T-helper 17 cell (primary cell): ENCODE data around the gene GSG1L. TPM values are rescaled to one million over a fixed set of nuclear protein-coding genes. Genes with fewer than 3 reads are reported as not detected.

Source experiments
- ATAC-seq: fragments of 150-1000 bp; cut with Tn5 transposase; 2 replicates; pipeline ENCODE4 v1.10.0; 2021; ENCODE audit warnings: mild to moderate bottlenecking, moderate library complexity
- DNase-seq, 3 donors: peaks; one replicate each; pipeline versions ENCODE4 v3.0.0 to v3.0.0-alpha.2; 2020 to 2021
- H3K9me3 ChIP-seq: one replicate; pipeline ENCODE4 v1.7.0; 2013; ENCODE audit warnings: low read length, mild to moderate bottlenecking; ENCODE audit not compliant: control insufficient read depth, poor library complexity, severe bottlenecking
- H3K27ac Mint-ChIP-seq: one replicate; pipeline ENCODE4 v1.8.0; 2022; ENCODE audit warnings: mild to moderate bottlenecking, moderate library complexity, mixed read lengths
- H3K27me3 Mint-ChIP-seq: one replicate; pipeline ENCODE4 v1.8.0; 2022; ENCODE audit warnings: mixed read lengths
- H3K36me3 Mint-ChIP-seq: one replicate; pipeline ENCODE4 v1.8.0; 2022; ENCODE audit warnings: low read depth, mixed read lengths
- H3K4me1 Mint-ChIP-seq: one replicate; pipeline ENCODE4 v1.8.0; 2022; ENCODE audit warnings: mild to moderate bottlenecking, mixed read lengths
- H3K4me3 Mint-ChIP-seq: one replicate; pipeline ENCODE4 v1.8.0; 2022; ENCODE audit warnings: mild to moderate bottlenecking, moderate library complexity, mixed read lengths
- total RNA-seq, 4 donors: library from RNA in 2 of 4; stranded (reverse) in 2 of 4; gene quantifications; one replicate each; pipeline ENCODE4 v1.2.3 and lab custom pipeline; 2022 to 2026

Gene GSG1L
- total RNA-seq, 2 donors from 2014 or later: not detected

DNA sequence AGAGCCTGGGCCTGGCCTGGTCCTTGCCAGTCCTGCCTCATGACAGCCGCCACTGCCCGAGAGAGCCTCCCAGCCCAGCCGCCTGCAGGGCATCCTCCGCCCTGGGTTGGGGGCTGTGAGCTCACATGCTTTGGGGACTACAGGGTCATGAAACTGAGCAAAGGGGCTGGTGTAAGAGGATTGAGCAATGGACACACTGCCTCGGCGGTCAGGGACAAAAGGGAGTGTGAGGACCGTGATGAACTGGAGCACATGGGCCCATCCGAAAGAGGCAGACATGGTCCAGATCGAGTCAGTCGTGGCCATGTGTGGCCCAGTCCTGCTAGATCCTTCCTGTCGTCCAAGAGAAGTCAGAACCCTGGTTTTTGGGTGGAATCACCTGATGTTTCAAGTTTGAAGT lies 52.3 kb downstream of the GSG1L start:
- peaks cover 55% of the 10 kb centered on the region for H3K27me3 Mint-ChIP-seq
- no peak overlapping the region for H3K27ac Mint-ChIP-seq
- H3K36me3 Mint-ChIP-seq: peaks cover 4% of the 10 kb centered on the region
- no peak for ATAC-seq
- no peaks in the 10 kb centered on the region for H3K9me3 ChIP-seq
- no peak for DNase-seq
- no peak overlapping the region for H3K4me3 Mint-ChIP-seq
- peaks cover 4% of the 10 kb centered on the region for H3K4me1 Mint-ChIP-seq

DNA sequence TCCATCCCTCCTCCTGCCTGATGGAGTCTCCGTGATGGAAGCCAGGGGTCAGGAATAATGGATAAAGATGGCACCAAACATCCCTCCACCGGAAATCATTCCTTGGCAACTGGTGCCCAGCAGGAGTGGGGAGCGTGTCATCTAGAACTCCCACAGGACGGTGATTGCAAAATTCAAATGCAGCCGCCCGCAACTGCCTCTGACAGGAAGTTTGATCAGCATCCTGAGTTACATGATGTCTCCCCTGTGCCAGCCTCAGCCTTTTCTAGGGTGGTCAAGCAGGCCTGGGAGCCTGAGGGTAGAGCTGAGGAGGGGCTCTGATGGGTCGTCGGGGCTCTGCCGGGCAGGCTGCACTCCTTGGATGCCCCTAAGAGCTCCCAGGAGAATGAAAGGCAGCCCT lies 52.8 kb downstream of the GSG1L start:
- H3K27ac Mint-ChIP-seq: no peak overlapping the region
- no peak overlapping the region for H3K4me3 Mint-ChIP-seq
- ATAC-seq (no peak), DNase-seq (no peak)
- H3K9me3 ChIP-seq: no peaks in the 10 kb centered on the region
- peaks cover 4% of the 10 kb centered on the region for H3K36me3 Mint-ChIP-seq
- H3K4me1 Mint-ChIP-seq: peaks cover 4% of the 10 kb centered on the region
- peaks cover 54% of the 10 kb centered on the region for H3K27me3 Mint-ChIP-seq

DNA sequence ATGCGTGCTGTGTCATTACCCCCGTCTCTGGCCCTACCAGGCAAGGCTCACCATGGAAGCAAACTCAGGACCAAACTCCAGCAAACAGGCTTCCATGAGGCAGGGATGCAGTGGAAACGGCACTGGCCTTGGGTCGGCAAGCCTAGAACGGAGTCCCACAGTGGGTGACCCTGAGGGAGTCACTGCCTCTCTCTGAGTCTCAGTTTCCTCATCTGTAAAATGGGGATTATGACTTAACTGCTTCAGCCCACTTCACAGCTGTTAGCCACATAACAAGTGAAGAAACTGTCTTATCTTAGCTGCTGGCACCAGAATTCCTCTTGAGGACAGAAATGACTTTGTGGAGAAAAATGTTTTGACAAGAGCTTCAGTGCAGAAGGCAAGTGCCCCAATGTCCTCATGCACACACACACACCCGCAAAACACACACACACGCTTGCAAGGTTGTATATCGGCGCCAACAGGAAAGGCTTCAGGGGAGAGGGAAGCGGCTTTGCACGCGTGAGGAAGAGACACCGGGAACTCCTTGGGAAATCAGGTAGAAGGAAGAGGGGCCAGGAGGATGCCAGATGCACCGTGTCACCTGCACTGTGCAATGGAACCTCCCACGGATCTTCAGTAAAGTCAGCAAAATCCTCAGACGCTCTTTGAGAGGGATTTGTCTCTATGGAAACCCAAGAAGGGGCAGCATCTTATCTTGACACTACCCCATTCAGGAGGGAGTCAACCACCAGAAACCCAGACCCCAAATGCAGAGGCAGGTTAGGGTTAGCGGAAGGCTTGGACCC lies 53.7 kb downstream of the GSG1L start:
- ATAC-seq: no peak

DNA sequence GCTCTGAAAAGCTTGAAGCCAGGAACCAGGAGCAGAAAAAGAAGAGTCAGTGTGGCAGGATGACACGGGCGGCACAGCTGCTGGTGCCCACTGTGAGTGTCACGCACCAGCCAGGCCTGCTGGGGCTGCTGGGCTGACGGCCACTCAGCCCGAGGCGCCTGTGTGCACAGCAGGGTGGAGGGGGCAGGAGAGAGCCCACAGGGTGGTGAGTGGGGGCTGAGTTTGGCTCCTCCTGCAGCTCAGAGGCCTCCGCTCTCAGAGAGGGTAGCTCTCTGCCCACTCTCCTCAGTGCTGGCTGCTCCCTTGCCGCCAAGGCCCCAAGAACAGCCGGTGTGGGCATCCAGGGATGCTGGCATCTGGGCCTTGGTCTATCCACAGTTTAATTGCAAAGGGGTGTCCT lies 59.6 kb downstream of the GSG1L start:
- ATAC-seq: no peak
- no peaks in the 10 kb centered on the region for H3K9me3 ChIP-seq

More for the DNA sequence above, 53.7 kb downstream of the GSG1L start:
- Mint-ChIP-seq H3K27me3 (peaks cover 45% of the 10 kb centered on the region), H3K4me3 (no peak overlapping the region), H3K36me3 (peaks cover 4% of the 10 kb centered on the region), H3K27ac (no peak overlapping the region), H3K4me1 (peaks cover 4% of the 10 kb centered on the region)
- DNase-seq: no peak
- H3K9me3 ChIP-seq: no peaks in the 10 kb centered on the region

DNA sequence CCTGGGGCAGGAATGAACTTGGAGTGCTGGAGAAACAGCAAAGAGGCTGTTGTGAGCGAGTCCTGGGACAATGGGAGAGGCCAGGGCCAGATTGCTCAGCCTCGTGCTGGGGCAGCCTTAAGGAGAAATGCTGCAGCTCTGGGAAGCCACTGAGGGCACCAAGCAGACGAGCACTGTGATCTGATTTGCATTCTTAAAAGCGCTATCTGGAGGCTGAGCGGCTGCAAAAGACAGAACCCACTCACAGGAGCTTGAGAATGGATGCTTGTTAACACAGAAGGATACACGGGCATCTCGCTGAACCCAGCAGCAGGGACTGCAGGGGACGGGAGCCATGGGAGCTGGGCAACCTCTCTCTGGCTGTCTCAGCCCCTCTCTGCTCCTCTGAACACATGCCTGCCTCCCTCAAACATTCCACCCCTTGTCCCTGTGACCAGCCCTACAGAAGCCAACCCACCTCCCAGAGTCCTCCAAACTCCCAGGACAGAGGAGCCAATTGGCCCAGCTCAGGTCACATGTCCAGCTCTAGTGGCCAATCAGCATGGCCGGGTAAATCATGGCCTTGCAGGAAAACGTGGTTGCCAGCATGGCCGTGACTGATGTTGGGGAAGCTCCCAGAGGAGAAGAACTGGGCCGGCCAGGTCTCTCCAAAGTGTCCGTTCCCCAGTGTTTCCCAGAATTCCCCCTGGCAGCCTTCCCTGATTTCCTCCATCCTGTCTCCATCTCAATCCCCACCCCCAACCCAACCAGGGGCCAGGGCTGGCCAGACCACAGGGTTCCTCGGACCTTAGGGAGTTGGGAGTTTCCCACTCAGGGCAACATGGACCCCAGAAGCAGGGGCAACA lies 60.3 kb downstream of the GSG1L start:
- H3K4me3 Mint-ChIP-seq: no peak overlapping the region
- ATAC-seq: no peak
- H3K36me3 Mint-ChIP-seq: no peaks in the 10 kb centered on the region
- DNase-seq: no peak
- H3K9me3 ChIP-seq: no peaks in the 10 kb centered on the region
- peaks cover 12% of the 10 kb centered on the region for H3K27me3 Mint-ChIP-seq
- no peak overlapping the region for H3K27ac Mint-ChIP-seq
- no peaks in the 10 kb centered on the region for H3K4me1 Mint-ChIP-seq

More for the DNA sequence above, 59.6 kb downstream of the GSG1L start:
- Mint-ChIP-seq H3K4me3 (no peak overlapping the region), H3K36me3 (no peaks in the 10 kb centered on the region), H3K4me1 (no peaks in the 10 kb centered on the region), H3K27ac (no peak overlapping the region), H3K27me3 (peaks cover 19% of the 10 kb centered on the region)
- no peak for DNase-seq

DNA sequence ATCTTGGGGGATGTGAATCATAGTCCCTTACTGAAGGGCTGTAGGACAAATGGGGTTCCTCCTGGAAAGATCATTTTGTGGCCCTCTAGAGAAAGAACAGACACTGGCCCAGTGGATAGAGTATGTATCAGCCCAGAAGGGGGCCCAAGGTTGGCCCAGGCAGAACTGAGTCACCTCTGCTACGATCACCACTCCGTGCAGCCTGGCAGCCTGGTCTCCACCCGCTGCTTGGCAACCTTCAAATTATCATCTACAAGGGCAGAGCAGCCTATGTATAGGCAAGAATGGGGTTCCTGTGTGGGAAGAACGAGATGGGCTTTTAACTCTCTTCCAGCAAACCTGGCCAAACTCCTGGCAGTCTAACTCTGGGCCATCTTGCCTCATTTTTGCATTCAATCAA lies 61.9 kb downstream of the GSG1L start:
- Mint-ChIP-seq H3K27ac (no peak overlapping the region), H3K36me3 (no peaks in the 10 kb centered on the region), H3K27me3 (peaks cover 9% of the 10 kb centered on the region), H3K4me1 (peaks cover under 1% of the 10 kb centered on the region), H3K4me3 (no peak overlapping the region)
- ATAC-seq: no peak
- no peaks in the 10 kb centered on the region for H3K9me3 ChIP-seq
- no peak for DNase-seq

DNA sequence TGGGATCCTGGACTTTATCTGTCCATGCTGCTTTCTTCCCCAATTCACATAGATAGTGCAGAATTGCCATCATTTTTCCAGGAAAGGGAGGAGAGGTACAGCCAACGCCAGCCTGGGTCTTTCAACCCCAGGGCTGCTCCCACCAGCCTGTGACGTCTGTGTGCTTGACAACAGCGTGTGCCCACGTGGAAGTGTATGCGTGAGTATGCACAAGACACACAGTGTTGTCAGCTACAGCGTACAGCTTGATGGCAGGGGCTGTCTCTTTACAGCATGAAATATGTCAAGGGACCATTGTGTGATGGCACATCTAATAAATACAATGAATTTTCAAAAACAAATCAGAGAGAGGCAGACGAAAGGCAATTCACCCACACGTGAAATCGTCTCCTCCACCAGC lies 62.3 kb downstream of the GSG1L start:
- Mint-ChIP-seq H3K36me3 (no peaks in the 10 kb centered on the region), H3K27ac (peak overlapping the region; percentile 9), H3K4me1 (peaks cover 3% of the 10 kb centered on the region), H3K4me3 (no peak overlapping the region), H3K27me3 (peaks cover 9% of the 10 kb centered on the region)
- H3K9me3 ChIP-seq: no peaks in the 10 kb centered on the region
- DNase-seq: no peak
- no peak for ATAC-seq

DNA sequence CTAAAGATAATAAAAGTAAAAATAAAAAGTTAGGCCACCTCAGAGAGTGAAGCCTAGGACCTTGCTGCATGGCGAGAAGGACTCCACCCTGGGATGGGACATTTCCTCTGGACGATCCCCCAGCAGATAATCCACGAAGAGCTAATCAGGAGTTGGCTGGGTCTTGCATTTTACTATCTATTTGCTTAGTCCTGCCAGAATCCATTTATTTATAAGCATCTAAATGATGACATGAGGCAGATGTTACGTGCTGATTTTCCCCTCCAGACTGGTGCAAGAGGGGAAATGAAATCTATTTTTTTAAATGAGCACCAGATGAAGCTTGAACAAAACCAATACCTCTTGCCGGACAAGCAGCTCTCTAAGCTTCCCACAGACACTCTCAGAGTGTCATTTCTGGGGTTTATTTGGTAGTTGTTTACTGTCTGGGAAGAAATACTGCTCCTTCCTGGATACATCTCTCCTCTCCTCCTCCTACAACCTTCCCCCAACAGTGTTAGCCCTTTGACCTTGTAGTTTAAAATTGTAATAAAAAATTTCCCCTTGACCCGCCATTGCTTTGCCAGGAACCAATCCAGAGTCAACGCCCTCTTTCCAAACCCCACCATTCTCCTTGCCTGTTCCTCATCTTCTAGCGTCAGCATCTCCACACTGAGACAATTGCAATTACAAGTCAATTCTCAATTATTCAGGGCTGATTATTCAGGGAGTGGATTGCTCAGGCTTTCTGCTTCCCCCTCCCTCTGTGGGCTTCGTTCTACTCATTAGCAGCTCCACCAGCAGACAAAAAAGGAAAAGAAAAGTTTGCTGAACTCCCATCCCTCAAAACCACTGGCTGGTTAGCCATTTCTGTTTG lies 63.0 kb downstream of the GSG1L start:
- H3K27me3 Mint-ChIP-seq: peaks cover 9% of the 10 kb centered on the region
- no peak for ATAC-seq
- H3K27ac Mint-ChIP-seq: peak overlapping the region; percentile 9
- H3K9me3 ChIP-seq: no peaks in the 10 kb centered on the region
- no peaks in the 10 kb centered on the region for H3K36me3 Mint-ChIP-seq
- H3K4me1 Mint-ChIP-seq: peaks cover 8% of the 10 kb centered on the region
- no peak for DNase-seq
- H3K4me3 Mint-ChIP-seq: no peak overlapping the region

DNA sequence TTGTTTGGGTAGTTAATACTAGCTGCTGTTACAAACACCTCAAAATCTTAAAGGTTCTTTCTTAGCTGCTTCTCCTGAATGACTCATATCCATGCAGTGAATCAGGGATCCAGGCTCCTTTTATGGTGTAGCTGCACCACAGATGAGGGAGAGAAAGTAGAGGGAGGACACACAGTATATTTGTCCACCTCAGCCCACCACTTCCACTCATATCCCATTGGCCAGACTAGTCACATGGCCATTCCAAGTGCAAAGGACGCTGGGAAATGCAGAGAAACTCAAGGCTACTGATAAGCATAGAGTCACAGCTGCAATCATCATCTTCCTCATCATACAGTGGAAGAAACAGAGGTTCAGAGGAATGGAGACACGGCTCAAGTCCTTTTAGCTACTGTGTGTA lies 63.8 kb downstream of the GSG1L start:
- no peak for DNase-seq
- Mint-ChIP-seq H3K36me3 (no peaks in the 10 kb centered on the region), H3K4me3 (no peak overlapping the region), H3K4me1 (peaks cover 16% of the 10 kb centered on the region), H3K27me3 (peaks cover 9% of the 10 kb centered on the region), H3K27ac (no peak overlapping the region)
- no peak for ATAC-seq
- no peaks in the 10 kb centered on the region for H3K9me3 ChIP-seq

DNA sequence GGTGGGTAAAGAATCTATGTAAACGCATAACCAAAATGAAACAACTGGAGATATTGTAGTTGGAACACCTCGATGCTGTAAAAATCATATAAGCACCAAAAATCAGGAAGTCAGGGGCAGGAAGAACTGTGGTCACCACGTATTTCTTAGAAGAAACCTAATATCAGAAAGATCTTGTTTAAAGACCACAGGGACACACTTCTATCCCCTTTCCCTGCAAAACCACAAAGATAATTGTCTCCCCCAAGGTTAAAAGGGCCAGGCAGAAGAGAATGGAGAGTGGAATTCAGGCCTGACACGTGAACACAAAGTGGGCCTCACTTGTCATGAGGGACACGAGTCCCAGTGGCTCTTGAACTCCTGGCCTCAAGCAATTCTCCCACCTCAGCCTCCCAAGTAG lies 68.1 kb downstream of the GSG1L start:
- H3K9me3 ChIP-seq: no peaks in the 10 kb centered on the region
- Mint-ChIP-seq H3K4me3 (peak overlapping the region; percentile 34), H3K36me3 (no peaks in the 10 kb centered on the region), H3K27ac (no peak overlapping the region), H3K27me3 (no peaks in the 10 kb centered on the region), H3K4me1 (peaks cover 16% of the 10 kb centered on the region)
- DNase-seq: no peak
- ATAC-seq: peak; percentile 25

DNA sequence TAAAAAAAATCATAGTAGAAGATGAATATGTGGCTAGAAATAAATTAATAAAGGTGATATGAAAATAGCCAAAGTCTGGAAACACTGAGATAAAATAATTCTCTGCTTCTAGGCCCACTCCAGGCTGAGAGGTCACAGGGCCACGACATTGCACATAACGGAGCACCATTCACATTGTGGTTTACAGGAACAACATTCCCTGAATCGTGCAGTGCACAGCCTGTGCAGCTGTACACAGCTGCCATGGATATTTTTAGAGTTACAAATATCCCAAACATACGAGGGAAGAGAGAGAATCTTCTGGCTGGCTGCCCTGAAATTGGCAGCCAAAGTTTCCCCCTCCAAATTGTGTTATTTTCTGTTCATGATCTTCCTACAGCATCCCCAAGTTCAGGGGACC lies 68.8 kb downstream of the GSG1L start:
- peak overlapping the region; percentile 34 for H3K4me3 Mint-ChIP-seq
- no peak for DNase-seq
- no peak overlapping the region for H3K27ac Mint-ChIP-seq
- H3K36me3 Mint-ChIP-seq: no peaks in the 10 kb centered on the region
- no peaks in the 10 kb centered on the region for H3K27me3 Mint-ChIP-seq
- H3K9me3 ChIP-seq: no peaks in the 10 kb centered on the region
- ATAC-seq: no peak
- peaks cover 16% of the 10 kb centered on the region for H3K4me1 Mint-ChIP-seq

DNA sequence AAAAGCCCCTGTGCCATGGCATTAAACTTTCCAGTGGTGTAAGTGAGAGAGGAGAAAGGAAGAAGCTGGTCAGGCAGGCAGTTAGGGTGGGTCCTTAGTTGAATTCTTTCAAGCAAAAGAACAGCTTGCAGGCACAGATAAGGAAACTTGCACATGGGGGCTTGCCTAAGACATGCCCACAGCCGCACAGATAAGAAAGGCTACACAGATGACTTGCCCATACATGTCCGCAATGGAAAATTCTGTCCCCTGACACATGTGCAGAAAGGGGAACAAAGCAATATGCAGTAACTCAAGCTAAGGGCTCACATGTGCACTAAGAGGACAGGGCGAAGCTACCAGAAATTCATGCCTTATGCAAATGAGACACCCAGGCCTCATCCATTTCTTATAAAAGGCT lies 69.9 kb downstream of the GSG1L start:
- DNase-seq (no peak), ATAC-seq (no peak)
- no peak overlapping the region for H3K4me3 Mint-ChIP-seq
- peaks cover 16% of the 10 kb centered on the region for H3K4me1 Mint-ChIP-seq
- no peaks in the 10 kb centered on the region for H3K9me3 ChIP-seq
- no peak overlapping the region for H3K27ac Mint-ChIP-seq
- no peaks in the 10 kb centered on the region for H3K36me3 Mint-ChIP-seq
- H3K27me3 Mint-ChIP-seq: no peaks in the 10 kb centered on the region

DNA sequence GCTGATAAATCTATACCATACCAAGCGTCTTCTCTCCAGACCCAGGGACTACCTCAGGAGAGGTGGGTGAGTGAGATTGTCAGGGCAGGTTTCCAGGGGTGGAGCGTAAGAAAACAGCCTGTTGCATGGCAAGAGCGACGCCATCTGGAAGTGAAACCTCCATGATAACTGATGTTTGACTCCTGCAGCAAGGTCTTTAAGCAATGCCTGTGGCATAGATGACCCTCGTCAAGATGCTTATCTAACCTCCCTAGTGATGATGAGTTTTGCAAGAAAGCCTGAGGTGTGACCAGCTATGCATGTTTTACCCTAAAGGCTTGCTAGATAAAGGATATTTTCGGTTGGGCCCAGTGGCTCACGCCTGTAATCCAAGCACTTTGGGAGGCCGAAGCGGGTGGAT lies 71.6 kb downstream of the GSG1L start:
- ATAC-seq: no peak
- H3K9me3 ChIP-seq: no peaks in the 10 kb centered on the region
- no peaks in the 10 kb centered on the region for H3K36me3 Mint-ChIP-seq
- peaks cover 16% of the 10 kb centered on the region for H3K4me1 Mint-ChIP-seq
- DNase-seq: no peak
- H3K4me3 Mint-ChIP-seq: no peak overlapping the region
- no peaks in the 10 kb centered on the region for H3K27me3 Mint-ChIP-seq
- H3K27ac Mint-ChIP-seq: no peak overlapping the region
